Fibroblast of pulmonary artery (primary cell): ENCODE data around the gene COG3.

ENCODE experiments used
- DNase-seq: peaks from one replicate; pipeline ENCODE4 v3.0.0-alpha.2; 2010; ENCODE audit warnings: low read depth
- H3K4me3 ChIP-seq: replicated peaks from 2 replicates; pipeline ENCODE4 v1.5.1; 2011; ENCODE audit warnings: low read depth, mild to moderate bottlenecking, control low read depth, low read length, moderate library complexity
- CTCF ChIP-seq: IDR thresholded peaks from 2 replicates; pipeline ENCODE4 v1.5.1; 2011; ENCODE audit warnings: mild to moderate bottlenecking, control low read depth, low read length, inconsistent platforms; ENCODE audit errors: missing control alignments

The COG3 gene

DNA sequence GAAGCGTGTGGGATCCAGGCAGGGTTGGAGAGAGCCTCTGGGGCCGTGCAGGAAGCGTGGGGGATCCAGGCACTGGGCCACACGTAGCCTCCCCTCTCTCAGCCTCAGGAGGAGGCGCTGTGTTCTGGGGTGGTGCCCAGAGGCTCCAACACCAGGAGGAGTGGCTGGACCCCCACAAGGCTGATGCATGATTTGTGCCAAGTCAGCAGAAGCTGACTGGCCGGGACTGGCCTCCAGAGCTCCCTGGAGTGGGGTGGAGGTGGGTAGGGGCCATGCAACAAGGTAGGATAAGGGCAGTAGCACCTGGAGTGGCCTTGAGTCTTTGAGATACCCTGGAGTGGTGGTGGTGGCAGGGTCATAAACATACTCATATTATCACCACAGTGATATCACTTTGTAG, 75.5 kb downstream of the COG3 start:
- no peak overlapping the region for H3K4me3 ChIP-seq
- DNase-seq: no peak
- no peak for TF ChIP-seq CTCF

GRCh38 chr13:45540864-45541263, 76.1 kb downstream of the COG3 start:
- TF ChIP-seq CTCF: no peak
- no peak overlapping the region for H3K4me3 ChIP-seq
- DNase-seq: no peak

DNA sequence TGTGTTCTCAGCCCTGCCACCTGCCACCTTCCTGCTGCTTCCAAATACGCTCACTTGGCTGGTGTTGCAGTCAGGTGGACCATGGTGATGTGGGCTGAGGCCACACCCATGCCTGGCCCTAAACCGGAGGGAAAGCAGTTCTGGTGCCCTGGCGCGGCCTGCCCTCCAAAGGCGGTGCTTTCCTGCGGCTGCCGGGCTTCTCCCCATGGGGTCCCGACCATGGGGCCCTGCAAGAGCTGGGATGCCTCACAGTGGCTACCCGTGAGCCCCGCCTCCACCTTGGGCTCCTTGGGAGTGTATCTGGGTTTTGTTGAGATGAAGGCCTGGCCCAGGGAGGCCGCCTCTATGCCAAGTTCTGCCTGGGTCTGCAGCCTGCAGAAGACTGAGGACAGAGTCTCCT, 77.1 kb downstream of the COG3 start:
- no peak for DNase-seq
- H3K4me3 ChIP-seq: no peak overlapping the region
- no peak for TF ChIP-seq CTCF

GRCh38 chr13:45542391-45542790, 77.7 kb downstream of the COG3 start:
- no peak for DNase-seq
- no peak for TF ChIP-seq CTCF

DNA sequence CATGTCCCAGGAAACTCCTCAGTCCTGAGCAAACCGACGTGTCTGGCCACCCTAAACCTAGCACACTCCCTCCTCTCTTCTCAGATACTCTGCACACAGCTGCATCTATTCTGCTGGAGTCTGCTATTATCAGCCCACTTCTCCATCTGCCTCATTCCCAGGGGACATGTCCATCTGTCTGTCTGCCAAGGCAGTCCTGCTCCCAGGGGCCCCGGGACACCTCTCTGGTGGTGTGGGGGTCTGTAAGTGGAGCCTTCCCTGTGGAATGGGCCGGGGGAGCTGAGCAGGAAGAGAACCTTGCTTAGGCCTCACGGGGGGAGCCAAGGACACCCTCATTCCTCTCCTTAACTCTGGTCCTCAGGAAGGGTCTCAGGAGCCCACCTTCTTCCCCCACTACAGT, 78.1 kb downstream of the COG3 start:
- no peak overlapping the region for H3K4me3 ChIP-seq
- no peak for DNase-seq
- no peak for TF ChIP-seq CTCF

More at GRCh38 chr13:45542391-45542790, 77.7 kb downstream of the COG3 start:
- no peak overlapping the region for H3K4me3 ChIP-seq

- H3K4me3 ChIP-seq: no peak overlapping the region
- DNase-seq: no peak
- no peak for TF ChIP-seq CTCF
Measured at GRCh38 chr13:45544520-45544919, 79.8 kb downstream of the COG3 start.

DNA sequence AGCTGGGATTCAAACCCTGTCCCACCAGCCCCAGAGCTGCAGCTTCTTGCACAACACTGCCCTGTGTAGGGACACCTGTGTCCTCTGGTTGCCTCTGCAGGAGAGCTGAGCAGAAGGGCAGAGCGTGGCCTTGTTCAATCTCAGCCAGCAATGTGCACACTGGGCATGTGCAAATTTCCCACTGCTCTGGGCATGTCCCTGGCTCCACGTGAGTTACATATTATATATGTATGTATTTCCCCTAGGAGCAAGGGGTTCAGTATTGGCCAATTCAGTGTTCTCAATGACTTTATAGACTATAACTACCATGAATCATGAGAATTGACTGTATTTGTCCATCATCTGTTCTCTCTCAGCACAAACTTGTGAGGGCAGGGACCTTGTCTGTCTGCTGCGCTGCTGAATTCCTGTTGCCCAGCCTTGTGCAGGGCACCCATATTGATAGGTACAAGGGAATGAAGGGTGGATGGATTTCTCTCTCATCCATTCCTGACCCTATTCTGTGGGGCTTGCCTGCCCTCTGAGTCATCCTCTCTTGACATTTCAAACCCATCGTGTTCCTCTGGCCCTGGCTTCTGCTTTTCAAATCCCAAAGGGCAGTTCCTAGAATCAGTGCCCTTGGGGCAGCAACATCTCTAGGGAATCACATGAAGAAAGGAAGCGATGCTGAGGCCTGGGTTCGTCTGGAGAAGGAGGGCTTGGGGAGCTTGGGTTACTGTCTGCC, 81.1 kb downstream of the COG3 start:
- H3K4me3 ChIP-seq: no peak overlapping the region
- DNase-seq: no peak
- TF ChIP-seq CTCF: no peak
